AG04450 (cell line): ENCODE results near the gene DACH1. TPM values are rescaled to one million over a fixed set of nuclear protein-coding genes. Genes with fewer than 3 reads are reported as not detected.

Experiments
- CTCF ChIA-PET: fragments of 300-600, 350-600 bp; formaldehyde crosslinking; extraction: SDS; loops from one replicate; lab custom pipeline; 2022; ENCODE audit warnings: antibody characterized with exemption, inconsistent platforms; lab: Charles Lee
- POLR2A ChIA-PET: fragments of 350-600 bp; formaldehyde crosslinking; extraction: SDS; loops from one replicate; lab custom pipeline; 2021; ENCODE audit warnings: antibody characterized with exemption, inconsistent platforms; lab: Yijun Ruan, JAX
- DNase-seq: peaks from one replicate; pipeline ENCODE4 v3.0.0-alpha.2; 2011; ENCODE audit warnings: low read depth, low spot score
- H3K27ac ChIP-seq: one replicate; pipeline ENCODE4 v1.5.1; 2012; ENCODE audit warnings: low read depth, low read length, control low read depth
- H3K27me3 ChIP-seq: one replicate; pipeline ENCODE4 v1.6.0; 2012; ENCODE audit warnings: low read length; ENCODE audit not compliant: control insufficient read depth, insufficient read depth
- H3K4me3 ChIP-seq: 2 replicates; pipeline ENCODE4 v1.5.1; 2011; ENCODE audit warnings: mild to moderate bottlenecking, low read depth, low read length, control low read depth
- H3K9me3 ChIP-seq: 2 replicates; pipeline ENCODE4 v1.5.1; 2012; ENCODE audit warnings: low read length; ENCODE audit not compliant: control insufficient read depth, insufficient read depth
- polyA plus RNA-seq: library from polyadenylated mRNA; depleted of rRNA; stranded (reverse); fragments of >200 nt; gene quantifications from 2 replicates; pipeline ENCODE4 v1.2.3, GENCODE V29; 2011
- TF ChIP-seq, protein P1 (sequence below): IDR thresholded peaks from 2 replicates; pipeline ENCODE4 v1.5.1; 2011; ENCODE audit warnings: low read depth, low read length, control low read depth, inconsistent platforms

The DACH1 gene
- polyA plus RNA-seq, 1 experiment, result 0.10 TPM

- no peak for DNase-seq
- H3K27me3 ChIP-seq, result no peaks in the 10 kb centered on the region
- H3K27ac ChIP-seq, result no peak overlapping the region
- ChIA-PET POLR2A (no interaction called here), CTCF (no interaction called here)
- no peak overlapping the region for H3K4me3 ChIP-seq
- TF ChIP-seq, protein P1, sequence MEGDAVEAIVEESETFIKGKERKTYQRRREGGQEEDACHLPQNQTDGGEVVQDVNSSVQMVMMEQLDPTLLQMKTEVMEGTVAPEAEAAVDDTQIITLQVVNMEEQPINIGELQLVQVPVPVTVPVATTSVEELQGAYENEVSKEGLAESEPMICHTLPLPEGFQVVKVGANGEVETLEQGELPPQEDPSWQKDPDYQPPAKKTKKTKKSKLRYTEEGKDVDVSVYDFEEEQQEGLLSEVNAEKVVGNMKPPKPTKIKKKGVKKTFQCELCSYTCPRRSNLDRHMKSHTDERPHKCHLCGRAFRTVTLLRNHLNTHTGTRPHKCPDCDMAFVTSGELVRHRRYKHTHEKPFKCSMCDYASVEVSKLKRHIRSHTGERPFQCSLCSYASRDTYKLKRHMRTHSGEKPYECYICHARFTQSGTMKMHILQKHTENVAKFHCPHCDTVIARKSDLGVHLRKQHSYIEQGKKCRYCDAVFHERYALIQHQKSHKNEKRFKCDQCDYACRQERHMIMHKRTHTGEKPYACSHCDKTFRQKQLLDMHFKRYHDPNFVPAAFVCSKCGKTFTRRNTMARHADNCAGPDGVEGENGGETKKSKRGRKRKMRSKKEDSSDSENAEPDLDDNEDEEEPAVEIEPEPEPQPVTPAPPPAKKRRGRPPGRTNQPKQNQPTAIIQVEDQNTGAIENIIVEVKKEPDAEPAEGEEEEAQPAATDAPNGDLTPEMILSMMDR, result no peak
- no peaks in the 10 kb centered on the region for H3K9me3 ChIP-seq
Observed at GRCh38 chr13:71632206-71632605, 234.8 kb downstream of the DACH1 start.

GRCh38 chr13:71629167-71629566, 237.8 kb downstream of the DACH1 start:
- Histone ChIP-seq H3K9me3 (no peaks in the 10 kb centered on the region), H3K27me3 (no peaks in the 10 kb centered on the region), H3K27ac (no peak overlapping the region), H3K4me3 (no peak overlapping the region)
- CTCF ChIA-PET, result no interaction called here
- POLR2A ChIA-PET, result no interaction called here
- no peak for DNase-seq
- TF ChIP-seq, protein P1, result no peak

DNA sequence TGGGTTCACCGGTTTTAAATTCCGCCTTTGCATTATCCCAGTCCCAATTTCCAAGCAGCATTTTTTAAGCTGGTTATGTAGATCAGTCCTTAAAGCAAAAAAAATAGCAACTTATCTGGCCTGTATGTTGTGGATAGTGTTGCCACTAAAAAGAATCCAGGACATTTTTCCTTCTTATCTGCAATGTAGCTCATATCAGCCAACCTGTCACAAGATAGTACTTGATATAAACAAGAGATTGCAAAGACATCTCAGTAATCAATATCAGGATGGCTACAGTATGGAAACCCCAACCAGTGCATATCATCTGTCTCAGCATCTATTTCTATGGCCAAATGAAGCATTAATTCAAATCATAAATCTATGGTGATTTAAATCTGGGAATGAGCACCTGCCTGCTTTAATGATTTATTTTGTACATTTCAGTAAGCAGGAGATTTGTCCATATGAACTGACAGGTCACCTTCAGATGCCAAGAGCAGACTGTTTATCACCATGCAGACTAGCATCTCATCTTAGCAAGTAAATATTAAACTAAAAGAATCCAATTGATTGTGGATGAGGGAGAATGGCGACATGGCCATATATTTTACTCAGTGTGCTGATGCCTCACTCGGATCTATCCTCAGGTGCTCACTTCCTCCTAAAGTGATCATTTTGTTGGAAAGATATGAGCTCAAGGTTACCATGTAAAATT, 240.4 kb downstream of the DACH1 start:
- Histone ChIP-seq H3K27me3 (no peaks in the 10 kb centered on the region), H3K4me3 (no peak overlapping the region), H3K27ac (no peak overlapping the region), H3K9me3 (no peaks in the 10 kb centered on the region)
- ChIA-PET CTCF (interaction anchor here (0.7 to 0.8 kb wide), 3 partner anchors 12 to 205 kb away, joined by 3 to 4 read pairs (median 3); no protein-coding TSS in a partner anchor), POLR2A (no interaction called here)
- DNase-seq, result no peak
- TF ChIP-seq, protein P1, result no peak

- Histone ChIP-seq H3K27ac (no peak overlapping the region), H3K9me3 (no peaks in the 10 kb centered on the region), H3K4me3 (no peak overlapping the region), H3K27me3 (no peaks in the 10 kb centered on the region)
- TF ChIP-seq, protein P1, result no peak
- ChIA-PET POLR2A (interaction anchor here (1.0 kb wide), 1 partner anchor 13 kb away, joined by 3 read pairs; no protein-coding TSS in a partner anchor), CTCF (interaction anchor here (0.7 kb wide), 1 partner anchor 11 kb away, joined by 3 read pairs; no protein-coding TSS in a partner anchor)
- peak; percentile 59 for DNase-seq
Observed at GRCh38 chr13:71625694-71626093, 241.3 kb downstream of the DACH1 start.
